BJ (cell line): ENCODE results near the gene MGP. TPM values are rescaled to one million over a fixed set of nuclear protein-coding genes. Genes with fewer than 3 reads are reported as not detected.

Experiments used
- CTCF ChIA-PET: fragments of 350-600 bp; formaldehyde crosslinking; extraction: SDS; loops from one replicate; lab custom pipeline; 2021; ENCODE audit warnings: antibody characterized with exemption, inconsistent platforms; lab: Yijun Ruan, JAX
- POLR2A ChIA-PET: fragments of 300-600 bp; sonication (Branson Sonifier 250); formaldehyde crosslinking; extraction: SDS; loops from one replicate; lab custom pipeline; 2021; ENCODE audit warnings: antibody characterized with exemption; lab: Charles Lee
- DNase-seq: peaks from one replicate; pipeline ENCODE4 v3.0.0-alpha.2; 2011; ENCODE audit warnings: low read depth
- H3K27me3 ChIP-seq: 2 replicates; pipeline ENCODE4 v1.6.0; 2011; ENCODE audit warnings: low read length; ENCODE audit not compliant: control insufficient read depth, insufficient read depth
- H3K36me3 ChIP-seq: 2 replicates; pipeline ENCODE4 v1.5.1; 2011; ENCODE audit warnings: low read length; ENCODE audit not compliant: control insufficient read depth, insufficient read depth
- H3K4me3 ChIP-seq: 2 replicates; pipeline ENCODE4 v1.5.1; 2011; ENCODE audit warnings: low read depth, mild to moderate bottlenecking, control low read depth, low read length
- polyA plus RNA-seq: library from polyadenylated mRNA; depleted of rRNA; stranded (reverse); fragments of >200 nt; gene quantifications from 2 replicates; pipeline ENCODE4 v1.2.3, GENCODE V29; 2011
- TF ChIP-seq, protein P1 (sequence below): IDR thresholded peaks from 2 replicates; pipeline ENCODE4 v1.5.1; 2011; ENCODE audit warnings: low read depth, mild to moderate bottlenecking, control low read depth, inconsistent platforms, low read length, moderate library complexity; ENCODE audit not compliant: insufficient read depth

MGP gene
- polyA plus RNA-seq, 1 experiment = 116 TPM

DNA sequence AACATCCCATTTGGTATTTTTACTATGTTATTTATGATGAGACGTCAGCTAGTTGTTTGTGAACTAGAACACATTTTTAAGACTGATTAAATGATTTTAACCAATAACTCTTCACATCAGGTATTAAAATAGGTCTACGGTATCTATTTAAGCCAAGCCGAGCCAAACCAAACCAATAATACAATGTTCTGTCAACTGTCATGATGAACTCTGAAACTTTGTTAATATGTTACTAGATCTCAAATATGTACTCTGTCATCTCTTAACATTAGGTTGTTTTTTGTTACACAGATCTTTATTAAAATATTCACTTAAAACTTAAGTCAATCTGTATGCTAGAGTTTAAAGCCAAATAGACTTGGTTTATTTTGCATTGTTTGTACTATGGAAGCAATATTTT, 43.3 kb downstream of the MGP start:
- DNase-seq = no peak
- TF ChIP-seq, protein P1, sequence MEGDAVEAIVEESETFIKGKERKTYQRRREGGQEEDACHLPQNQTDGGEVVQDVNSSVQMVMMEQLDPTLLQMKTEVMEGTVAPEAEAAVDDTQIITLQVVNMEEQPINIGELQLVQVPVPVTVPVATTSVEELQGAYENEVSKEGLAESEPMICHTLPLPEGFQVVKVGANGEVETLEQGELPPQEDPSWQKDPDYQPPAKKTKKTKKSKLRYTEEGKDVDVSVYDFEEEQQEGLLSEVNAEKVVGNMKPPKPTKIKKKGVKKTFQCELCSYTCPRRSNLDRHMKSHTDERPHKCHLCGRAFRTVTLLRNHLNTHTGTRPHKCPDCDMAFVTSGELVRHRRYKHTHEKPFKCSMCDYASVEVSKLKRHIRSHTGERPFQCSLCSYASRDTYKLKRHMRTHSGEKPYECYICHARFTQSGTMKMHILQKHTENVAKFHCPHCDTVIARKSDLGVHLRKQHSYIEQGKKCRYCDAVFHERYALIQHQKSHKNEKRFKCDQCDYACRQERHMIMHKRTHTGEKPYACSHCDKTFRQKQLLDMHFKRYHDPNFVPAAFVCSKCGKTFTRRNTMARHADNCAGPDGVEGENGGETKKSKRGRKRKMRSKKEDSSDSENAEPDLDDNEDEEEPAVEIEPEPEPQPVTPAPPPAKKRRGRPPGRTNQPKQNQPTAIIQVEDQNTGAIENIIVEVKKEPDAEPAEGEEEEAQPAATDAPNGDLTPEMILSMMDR = no peak
- ChIA-PET POLR2A (no interaction called here), CTCF (interaction anchor here (2.0 kb wide), 1 partner anchor 70 kb away, joined by 5 read pairs; no protein-coding TSS in a partner anchor)
- H3K27me3 ChIP-seq = no peaks in the 10 kb centered on the region
- no peaks in the 10 kb centered on the region for H3K36me3 ChIP-seq
- H3K4me3 ChIP-seq = no peak overlapping the region

DNA sequence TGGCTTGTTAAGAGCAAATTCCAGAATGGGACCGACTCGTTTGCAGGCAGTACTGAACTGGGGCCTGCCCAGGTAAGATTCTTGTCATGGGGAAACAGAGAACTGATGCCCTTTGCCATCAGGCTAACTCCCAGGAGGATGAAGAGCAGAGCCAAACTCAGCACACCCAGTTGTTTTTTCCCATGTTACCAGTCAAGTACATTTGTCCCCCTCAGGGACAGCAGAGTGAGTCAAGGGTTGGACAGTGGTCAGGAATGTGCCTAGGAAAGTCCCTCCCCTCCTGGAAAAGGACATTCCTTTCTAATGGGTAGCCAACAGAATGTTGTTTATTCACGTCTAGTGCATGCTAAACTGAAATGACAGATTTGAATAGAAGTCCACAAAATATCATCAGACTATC, 43.9 kb downstream of the MGP start:
- Histone ChIP-seq H3K4me3 (no peak overlapping the region), H3K27me3 (no peaks in the 10 kb centered on the region), H3K36me3 (no peaks in the 10 kb centered on the region)
- DNase-seq = no peak
- ChIA-PET POLR2A (no interaction called here), CTCF (interaction anchor here (2.0 kb wide), 1 partner anchor 71 kb away, joined by 5 read pairs; no protein-coding TSS in a partner anchor)
- TF ChIP-seq, protein P1 = no peak

DNA sequence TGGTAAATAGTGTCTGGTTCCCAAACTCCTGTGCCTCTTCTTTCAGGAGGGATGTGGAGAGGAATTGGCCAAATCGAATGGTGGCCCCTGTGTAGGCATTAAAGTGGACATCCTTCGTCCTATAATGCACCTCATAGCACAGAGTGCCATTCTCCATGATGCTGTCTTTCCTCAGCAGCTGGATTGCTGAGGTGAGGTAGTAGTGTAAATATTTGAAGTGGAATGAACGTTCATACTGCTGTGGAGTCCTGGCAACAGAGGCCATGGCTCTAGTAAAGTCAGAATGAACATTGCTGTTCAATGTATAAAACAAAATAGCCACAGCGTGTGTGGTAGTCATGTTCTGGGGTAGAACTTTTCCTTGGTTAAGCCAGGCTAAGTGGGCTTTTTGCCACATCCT, 45.0 kb downstream of the MGP start:
- TF ChIP-seq, protein P1 = no peak
- Histone ChIP-seq H3K36me3 (no peaks in the 10 kb centered on the region), H3K27me3 (no peaks in the 10 kb centered on the region), H3K4me3 (no peak overlapping the region)
- CTCF ChIA-PET = interaction anchor here (2.0 kb wide), 1 partner anchor 72 kb away, joined by 5 read pairs; no protein-coding TSS in a partner anchor
- POLR2A ChIA-PET = no interaction called here
- DNase-seq = no peak

DNA sequence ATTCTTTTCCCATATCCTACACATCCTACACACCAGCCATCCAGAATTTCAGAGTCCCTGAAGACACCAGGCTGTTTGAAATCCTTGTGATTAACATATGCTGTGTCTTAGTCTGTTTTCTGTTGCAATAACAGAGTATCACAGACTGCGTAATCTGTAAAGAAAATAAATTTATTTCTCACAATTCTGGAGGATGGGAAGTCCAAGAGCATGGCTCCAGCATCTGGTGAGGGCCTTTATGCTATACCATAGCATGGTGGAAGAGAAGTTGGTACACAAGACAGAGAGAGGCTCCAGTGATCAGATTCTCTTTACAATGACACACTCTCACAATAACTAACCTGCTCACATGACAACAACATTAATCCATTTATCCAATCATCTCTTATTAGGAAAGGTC, 46.4 kb downstream of the MGP start:
- CTCF ChIA-PET = no interaction called here
- POLR2A ChIA-PET = no interaction called here
- H3K36me3 ChIP-seq = no peaks in the 10 kb centered on the region
- TF ChIP-seq, protein P1 = no peak
- H3K27me3 ChIP-seq = no peaks in the 10 kb centered on the region
- H3K4me3 ChIP-seq = no peak overlapping the region
- DNase-seq = no peak

DNA sequence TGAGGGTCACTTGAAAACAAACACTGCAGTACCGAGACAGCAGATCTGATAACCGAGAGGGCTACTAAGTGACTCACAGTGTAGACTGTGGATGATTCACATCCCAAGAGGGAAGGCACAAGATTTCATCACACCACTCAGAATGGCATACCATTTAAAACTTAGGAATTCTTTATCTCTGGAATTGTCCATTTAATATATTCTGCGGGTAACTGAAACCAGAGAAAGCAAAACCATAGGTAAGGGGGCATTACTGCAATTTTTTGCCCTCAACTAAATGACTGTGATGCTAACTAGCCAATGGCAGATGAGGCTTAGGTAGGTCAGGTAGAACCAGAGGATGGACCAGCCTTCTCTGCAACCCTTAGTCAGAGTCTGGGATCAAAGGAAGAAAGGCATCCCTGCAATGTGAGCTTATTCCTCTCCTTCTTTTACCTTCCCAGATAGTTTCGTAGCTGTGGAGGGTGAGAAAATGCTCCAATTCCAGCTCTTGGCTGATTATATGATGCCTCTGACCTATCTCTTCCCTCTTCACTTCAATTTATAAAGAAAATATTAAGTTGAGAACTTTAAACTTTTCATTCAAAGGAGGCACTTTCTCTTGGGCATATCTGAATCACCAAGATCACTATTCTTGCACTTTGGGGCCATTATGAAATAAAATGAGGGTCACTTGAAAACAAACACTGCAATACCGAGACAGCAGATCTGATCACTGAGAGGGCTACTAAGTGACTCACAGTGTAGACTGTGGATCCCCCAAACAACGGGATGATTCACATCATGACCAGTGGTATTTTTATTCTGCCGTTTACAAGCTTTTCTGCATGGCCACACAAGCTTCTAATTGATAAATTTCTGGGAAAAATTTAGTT, 49.1 kb downstream of the MGP start:
- no peak overlapping the region for H3K4me3 ChIP-seq
- TF ChIP-seq, protein P1 = no peak
- POLR2A ChIA-PET = no interaction called here
- no peak for DNase-seq
- H3K36me3 ChIP-seq = no peaks in the 10 kb centered on the region
- no peaks in the 10 kb centered on the region for H3K27me3 ChIP-seq
- CTCF ChIA-PET = interaction anchor here (0.5 to 1.6 kb wide), 4 partner anchors 12 to 385 kb away, joined by 3 to 6 read pairs (median 3); partner anchors contain the start of gene RERG
